ENCODE data around the gene RND1. TPM values are rescaled to one million over a fixed set of nuclear protein-coding genes. Genes with fewer than 3 reads are reported as not detected.

RND1 gene
- 3.4 TPM in 1 of 2 replicates, not detected in the other for total RNA-seq

DNA sequence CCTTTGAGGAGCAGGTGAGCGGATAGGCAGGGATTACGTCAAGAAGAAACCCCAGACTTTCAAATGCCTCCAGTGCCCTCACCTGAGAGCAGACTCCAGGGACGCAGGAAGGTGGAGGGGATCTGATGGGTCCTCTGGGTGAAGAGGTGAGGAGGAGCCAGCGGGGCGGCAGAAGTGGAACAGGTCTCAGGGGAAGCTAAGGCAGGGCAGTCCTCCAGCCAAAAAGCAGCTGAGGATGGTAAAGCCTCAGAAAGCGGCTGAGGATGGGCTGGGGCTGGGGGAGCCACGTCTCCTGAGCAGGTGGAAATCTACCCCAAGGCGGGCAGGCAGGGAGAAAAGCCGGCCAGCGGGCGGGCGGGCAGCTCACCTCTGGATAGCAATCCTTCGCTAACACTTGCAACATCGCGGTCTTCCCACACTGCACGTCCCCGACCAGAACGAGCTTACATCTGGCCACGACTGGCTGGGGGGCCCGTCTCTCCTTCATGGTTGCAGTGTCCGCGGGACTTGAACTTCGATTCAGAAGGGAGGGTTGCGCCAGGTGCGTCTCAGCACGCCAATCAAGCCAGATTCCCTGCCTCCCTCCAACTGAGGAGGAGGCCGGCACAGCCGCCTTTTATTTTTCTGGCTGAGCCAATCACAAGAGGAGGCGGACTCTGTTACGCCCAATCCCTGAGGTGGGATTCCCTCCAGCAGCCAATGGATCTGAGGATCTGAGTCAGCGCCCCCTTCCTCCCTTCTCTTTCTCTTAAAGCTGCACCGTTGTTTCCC lies at the start of gene RND1:
TSS of gene RND1 (minus strand) at position 590 of the 771 bp plus-strand sequence. CDS start at position 487, 103 bp downstream.

GRCh38 chr12:48851883-48852733 lies 13.6 kb downstream of the RND1 start, which contains the start of gene DDX23:
TSS of gene DDX23 (minus strand) at chr12:48852163. CDS start at chr12:48845782, 6,381 bp downstream.

DNA sequence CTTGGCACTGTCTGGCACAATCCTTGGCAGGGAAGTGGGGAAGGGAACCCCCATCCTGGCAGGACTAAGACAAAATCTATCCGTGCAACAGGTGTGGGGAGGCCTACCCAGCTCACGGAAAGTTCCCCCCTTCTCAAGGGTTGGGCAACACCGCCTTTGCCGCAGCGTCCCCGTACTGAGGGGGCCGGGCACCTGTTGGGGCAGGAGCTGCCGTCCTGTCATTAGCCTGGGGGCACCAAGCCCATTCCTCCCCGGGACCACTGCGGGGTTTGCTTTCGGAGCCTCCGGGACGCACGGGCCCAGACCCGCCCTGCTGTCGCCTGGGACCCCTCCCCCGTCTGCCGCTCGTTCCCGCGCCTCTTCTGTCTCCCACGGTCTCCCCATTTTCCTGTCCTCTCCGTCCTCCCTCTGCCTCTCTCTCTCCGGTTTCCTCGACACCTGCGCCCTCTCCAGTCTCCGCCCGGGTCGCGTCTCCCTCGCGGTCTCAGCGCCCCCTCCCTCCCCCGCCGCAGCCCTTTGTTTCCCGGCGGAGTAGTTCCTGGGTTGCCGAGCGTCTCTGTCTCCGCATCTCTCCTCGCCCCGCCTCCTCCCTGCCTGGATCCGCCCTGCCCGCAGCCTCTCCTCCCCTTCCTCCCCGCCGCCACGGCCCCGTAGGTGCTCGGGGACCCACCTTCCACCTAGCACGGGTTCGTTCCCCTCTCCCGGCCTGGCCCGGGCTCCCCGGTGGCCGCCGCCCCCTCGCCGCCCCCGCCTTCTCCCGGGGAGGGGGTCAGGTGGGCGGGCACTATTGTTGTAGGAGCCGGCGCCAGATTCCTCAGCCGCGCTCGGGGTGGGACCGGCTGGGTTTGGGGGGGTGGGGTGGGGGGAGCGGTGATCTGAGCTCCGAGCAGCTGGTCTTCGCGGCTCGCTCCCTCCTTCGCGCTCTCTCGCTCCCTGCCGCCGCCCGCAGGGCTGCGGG lies 47.5 kb downstream of the RND1 start, which contains the start of gene CACNB3:
TSS of gene CACNB3 (plus strand) at position 624 of the 958 bp plus-strand sequence. CDS start 434 bp downstream, outside the sequence.

Other genes with a start within 250 kb of the RND1 start
- gene KANSL2, start 183.6 kb downstream of the RND1 start, total RNA-seq: 45.3 and 45.7 TPM in 2 replicates
- gene CCNT1, start 149.2 kb downstream of the RND1 start, total RNA-seq: 18.6 and 20.1 TPM in 2 replicates
- gene ADCY6, start 76.8 kb downstream of the RND1 start, total RNA-seq: 15.8 and 42.2 TPM in 2 replicates
- gene CACNB3, start 47.4 kb downstream of the RND1 start, total RNA-seq: 27.5 and 37.7 TPM in 2 replicates
- gene DDX23, start 13.7 kb downstream of the RND1 start, total RNA-seq: 46.5 and 49.5 TPM in 2 replicates
- 40.2 and 48.4 TPM in 2 replicates for gene FKBP11, start 59.6 kb upstream of the RND1 start, total RNA-seq
- gene ARF3, start 91.6 kb upstream of the RND1 start, total RNA-seq: 66.7 and 91.0 TPM in 2 replicates
- gene WNT10B, start 105.9 kb upstream of the RND1 start, total RNA-seq: not detected in 2 replicates
- not detected in 2 replicates for gene WNT1, start 112.5 kb upstream of the RND1 start, total RNA-seq
- under 0.01 and 1.4 TPM in 2 replicates for gene DDN, start 133.5 kb upstream of the RND1 start, total RNA-seq
- 72.3 and 79.4 TPM in 2 replicates for gene PRKAG1, start 152.9 kb upstream of the RND1 start, total RNA-seq
- 16.4 and 42.4 TPM in 2 replicates for gene KMT2D, start 194.9 kb upstream of the RND1 start, total RNA-seq
- 0.78 TPM in 1 of 2 replicates, not detected in the other for gene RHEBL1, start 204.1 kb upstream of the RND1 start, total RNA-seq
- gene DHH, start 228.9 kb upstream of the RND1 start, total RNA-seq: under 0.01 TPM in 1 of 2 replicates, not detected in the other
- 31.7 and 38.4 TPM in 2 replicates for gene LMBR1L, start 245.0 kb upstream of the RND1 start, total RNA-seq

Data from epithelial cell of alveolus of lung (primary cell).